ENCODE results near the gene CRB2.

Gene CRB2

GRCh38 chr9:123408313-123409262 lies 52.6 kb downstream of the CRB2 start:
- DNase-seq: no peak

GRCh38 chr9:123410281-123410910 lies 54.4 kb downstream of the CRB2 start:
- no peak for DNase-seq

- no peak for DNase-seq
Measured at GRCh38 chr9:123411191-123411590, 55.2 kb downstream of the CRB2 start.

- no peak for DNase-seq
Measured at GRCh38 chr9:123411636-123412035, 55.6 kb downstream of the CRB2 start.

GRCh38 chr9:123412171-123412820 lies 56.3 kb downstream of the CRB2 start:
- DNase-seq: peak; percentile 24

GRCh38 chr9:123414204-123414603 lies 58.2 kb downstream of the CRB2 start:
- DNase-seq: no peak

GRCh38 chr9:123414936-123415930 lies 59.2 kb downstream of the CRB2 start:
- DNase-seq: peak; percentile 61

GRCh38 chr9:123416176-123416575 lies 60.2 kb downstream of the CRB2 start:
- no peak for DNase-seq

GRCh38 chr9:123417289-123418051 lies 61.5 kb downstream of the CRB2 start:
- no peak for DNase-seq

GRCh38 chr9:123418052-123418430 lies 62.0 kb downstream of the CRB2 start:
- no peak for DNase-seq

- DNase-seq: no peak
Measured at GRCh38 chr9:123418506-123418905, 62.5 kb downstream of the CRB2 start.

GRCh38 chr9:123419091-123419490 lies 63.1 kb downstream of the CRB2 start:
- no peak for DNase-seq

- no peak for DNase-seq
Measured at GRCh38 chr9:123419721-123420591, 64.0 kb downstream of the CRB2 start.

- peak; percentile 33 for DNase-seq
Measured at GRCh38 chr9:123420592-123421111, 64.7 kb downstream of the CRB2 start.

GRCh38 chr9:123421186-123421585 lies 65.2 kb downstream of the CRB2 start:
- DNase-seq: no peak

- no peak for DNase-seq
Measured at GRCh38 chr9:123421801-123422455, 65.9 kb downstream of the CRB2 start.

GRCh38 chr9:123422635-123423310 lies 66.8 kb downstream of the CRB2 start:
- DNase-seq: no peak

- DNase-seq: no peak
Measured at GRCh38 chr9:123423311-123423640, 67.3 kb downstream of the CRB2 start.

- no peak for DNase-seq
Measured at GRCh38 chr9:123424131-123424530, 68.1 kb downstream of the CRB2 start.
